Measurements from ENCODE around the gene AGPAT3.
A peak's percentile ranks its signal among the peaks of the same experiment; 100 is the strongest.

DNA sequence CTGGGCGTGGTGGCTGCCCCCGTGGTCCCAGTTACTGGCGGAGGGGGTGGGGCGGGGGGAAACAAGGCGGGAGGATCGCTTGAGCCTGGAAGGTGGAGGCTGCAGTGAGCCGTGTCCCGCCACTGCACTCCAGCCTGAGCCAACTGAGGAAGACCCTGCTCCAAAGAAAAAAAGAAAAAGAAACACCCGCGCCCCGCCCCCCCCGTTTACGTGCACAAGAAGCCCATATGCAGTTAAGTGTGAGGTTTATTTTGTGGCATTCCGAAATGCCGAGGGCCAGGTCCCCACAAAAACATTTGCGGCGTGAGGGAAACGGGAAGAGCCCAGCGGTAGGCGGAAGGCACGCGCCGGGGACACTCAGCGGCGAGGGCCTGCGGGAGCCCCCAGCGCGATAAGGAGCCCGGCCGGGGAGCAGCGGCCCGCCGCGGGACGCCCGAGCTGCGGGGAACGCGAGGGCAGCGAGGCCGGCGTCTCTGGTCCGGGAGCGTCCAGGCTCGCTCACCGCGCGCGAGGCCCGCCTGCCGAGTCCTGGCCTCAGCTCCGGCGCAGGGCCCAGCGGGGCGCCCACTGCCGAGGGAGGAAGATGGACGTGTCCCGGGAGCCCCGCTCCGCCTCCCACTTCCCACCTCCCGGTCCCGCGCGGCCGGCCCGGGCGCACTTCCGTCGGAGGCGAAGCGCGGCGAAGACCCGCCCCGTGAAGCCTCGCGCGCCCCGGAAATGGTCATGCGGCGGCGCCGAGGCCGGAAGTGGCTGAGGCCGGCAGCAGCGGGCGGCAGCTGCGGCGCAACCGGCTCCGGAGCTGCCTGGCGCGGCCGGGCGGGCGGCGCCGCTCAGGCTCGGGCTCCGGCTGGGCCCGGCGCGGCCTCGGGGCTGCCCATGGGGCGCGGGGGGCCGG is 146.8 kb downstream of the AGPAT3 start, which contains the start of gene TRAPPC10:
- TF ChIP-seq, protein P1, sequence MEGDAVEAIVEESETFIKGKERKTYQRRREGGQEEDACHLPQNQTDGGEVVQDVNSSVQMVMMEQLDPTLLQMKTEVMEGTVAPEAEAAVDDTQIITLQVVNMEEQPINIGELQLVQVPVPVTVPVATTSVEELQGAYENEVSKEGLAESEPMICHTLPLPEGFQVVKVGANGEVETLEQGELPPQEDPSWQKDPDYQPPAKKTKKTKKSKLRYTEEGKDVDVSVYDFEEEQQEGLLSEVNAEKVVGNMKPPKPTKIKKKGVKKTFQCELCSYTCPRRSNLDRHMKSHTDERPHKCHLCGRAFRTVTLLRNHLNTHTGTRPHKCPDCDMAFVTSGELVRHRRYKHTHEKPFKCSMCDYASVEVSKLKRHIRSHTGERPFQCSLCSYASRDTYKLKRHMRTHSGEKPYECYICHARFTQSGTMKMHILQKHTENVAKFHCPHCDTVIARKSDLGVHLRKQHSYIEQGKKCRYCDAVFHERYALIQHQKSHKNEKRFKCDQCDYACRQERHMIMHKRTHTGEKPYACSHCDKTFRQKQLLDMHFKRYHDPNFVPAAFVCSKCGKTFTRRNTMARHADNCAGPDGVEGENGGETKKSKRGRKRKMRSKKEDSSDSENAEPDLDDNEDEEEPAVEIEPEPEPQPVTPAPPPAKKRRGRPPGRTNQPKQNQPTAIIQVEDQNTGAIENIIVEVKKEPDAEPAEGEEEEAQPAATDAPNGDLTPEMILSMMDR (IDR thresholded peaks at IDR 0.05), result peak in 1 of 6 experiments; percentile 10
- peak in 3 of 4 donors; percentile 20 to 93 (median 92) for TF ChIP-seq POLR2A (IDR thresholded peaks at IDR 0.05)

Data from esophagus squamous epithelium (tissue), 4 donors.